ENCODE data around the gene AGPAT3.
"Not testable (repeated sequence)": the region's sequence is repeated elsewhere in the genome, so short reads cannot be mapped to it uniquely, and the experiment has no call there.

AGPAT3 gene

DNA sequence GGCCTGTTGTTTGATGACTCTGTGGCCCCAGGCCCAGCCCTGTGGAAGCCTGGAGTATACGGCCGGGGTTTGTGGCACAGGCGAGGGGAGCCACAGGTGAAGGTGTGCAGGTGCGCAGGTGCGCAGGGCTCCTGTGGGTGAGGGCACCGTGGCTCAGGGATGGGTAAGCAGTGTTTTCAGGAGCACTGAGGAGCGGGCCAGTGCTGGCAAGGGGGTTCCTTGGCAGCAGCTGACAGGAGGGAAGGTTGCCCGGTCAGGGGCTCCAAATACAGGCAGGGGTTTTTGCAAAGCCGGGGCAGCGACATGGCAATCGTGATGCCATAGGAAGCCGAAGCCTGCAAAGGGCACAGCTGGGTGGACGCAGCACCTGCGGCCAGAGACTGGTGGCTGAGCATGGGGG lies 20.7 kb downstream of the AGPAT3 start:
- DNase-seq, result no peak

DNA sequence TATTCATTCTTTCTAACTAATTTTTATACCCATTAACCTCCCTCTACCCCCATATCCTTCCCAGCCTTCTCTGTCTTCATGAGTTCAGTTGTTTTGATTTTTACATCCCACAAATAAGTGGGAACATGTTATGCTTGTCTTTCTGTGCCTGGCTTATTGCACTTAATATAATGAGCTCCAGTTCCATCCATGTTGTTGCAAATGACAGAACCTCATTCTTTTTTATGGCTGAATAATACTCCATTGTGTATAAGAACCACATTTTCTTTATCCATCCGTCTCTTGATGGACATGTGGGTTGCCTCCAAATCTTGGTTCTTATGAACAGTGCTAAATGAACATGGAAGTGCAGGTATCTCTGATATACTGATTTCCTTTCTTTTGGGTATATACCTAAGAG lies 21.5 kb downstream of the AGPAT3 start:
- DNase-seq, result no peak

DNA sequence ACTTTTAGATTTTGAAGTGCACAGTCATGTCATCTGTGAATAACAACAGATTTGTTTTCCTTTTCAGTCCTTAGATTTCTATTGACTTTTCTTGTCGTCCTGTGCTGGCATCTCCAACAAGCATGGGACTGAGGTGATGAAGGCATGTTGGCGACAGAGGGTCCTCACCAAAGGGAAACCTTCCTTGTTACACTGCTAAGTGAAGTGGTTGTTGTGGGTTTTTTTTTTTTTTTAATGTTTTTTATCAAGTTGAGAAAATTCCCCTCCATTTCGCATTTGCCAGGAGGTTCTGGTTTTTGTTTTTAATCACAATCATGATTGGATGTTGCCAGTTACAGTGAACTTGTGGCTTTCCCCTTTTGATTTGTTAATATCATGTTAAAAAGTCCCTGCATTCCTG lies 24.0 kb downstream of the AGPAT3 start:
- no peak for DNase-seq

DNA sequence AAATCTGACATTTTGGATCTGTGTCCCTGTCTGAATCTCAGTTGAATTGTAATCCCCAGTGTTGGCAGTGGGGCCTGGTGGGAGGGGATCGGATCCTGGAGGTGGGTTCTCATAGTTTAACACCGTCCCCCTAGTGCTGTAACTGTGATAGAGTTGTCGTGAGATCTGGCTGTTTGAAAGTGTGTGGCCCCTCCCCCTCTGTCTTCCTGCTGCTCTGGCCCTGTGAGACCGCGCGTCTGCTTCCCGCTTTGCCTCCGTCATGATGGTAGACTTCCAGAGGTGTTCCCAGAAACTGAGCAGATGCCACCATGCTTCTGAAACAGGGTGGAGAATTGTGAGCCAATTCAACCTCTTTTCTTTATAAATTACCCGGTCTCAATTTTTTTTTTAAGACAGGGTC lies 25.0 kb downstream of the AGPAT3 start:
- DNase-seq, result no peak

DNA sequence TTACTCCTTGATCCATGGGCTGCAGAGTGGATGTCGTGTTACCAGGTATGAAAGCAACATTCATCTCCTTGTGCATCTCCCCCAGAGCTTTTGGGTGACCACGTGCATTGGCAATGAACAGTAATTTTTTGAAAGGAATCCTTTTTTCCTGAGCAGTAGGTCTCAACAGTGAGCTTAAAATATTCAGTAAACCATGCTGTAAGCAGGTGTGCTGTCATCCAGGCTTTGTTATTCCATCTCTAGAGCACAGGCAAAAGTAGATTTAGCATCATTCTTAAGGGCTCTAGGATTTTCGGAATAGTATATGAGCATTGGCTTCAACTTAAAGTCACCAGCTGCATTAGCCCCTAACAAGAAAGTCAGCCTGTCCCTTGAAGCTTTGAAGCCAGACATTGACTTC lies 27.3 kb downstream of the AGPAT3 start:
- no peak for DNase-seq

DNA sequence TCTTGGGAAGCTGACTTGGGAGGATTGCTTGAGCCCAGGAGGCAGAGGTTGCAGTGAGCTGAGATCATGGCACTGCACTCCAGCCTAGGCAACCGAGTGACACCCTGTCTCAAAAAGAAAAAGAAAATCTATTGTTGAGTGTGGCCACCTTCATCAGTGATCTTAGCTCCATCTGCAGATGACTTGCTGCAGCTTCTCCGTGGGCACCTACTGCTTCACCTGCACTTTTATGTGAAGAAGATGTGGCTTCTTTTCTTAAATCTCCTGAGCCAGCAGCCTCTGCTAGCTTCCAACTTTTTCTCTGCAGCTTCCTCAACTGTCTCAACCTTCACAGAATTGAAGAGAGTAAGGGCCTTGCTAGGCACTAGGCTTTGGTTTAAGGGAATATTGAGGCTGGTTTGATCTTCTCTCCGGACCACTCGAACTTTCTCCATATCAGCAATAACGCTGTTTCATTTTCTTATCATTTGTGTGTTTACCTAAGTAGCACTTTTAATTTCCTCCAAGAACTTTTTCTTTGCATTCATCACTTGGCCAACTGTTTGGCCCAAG lies 28.0 kb downstream of the AGPAT3 start:
- DNase-seq, result no peak

DNA sequence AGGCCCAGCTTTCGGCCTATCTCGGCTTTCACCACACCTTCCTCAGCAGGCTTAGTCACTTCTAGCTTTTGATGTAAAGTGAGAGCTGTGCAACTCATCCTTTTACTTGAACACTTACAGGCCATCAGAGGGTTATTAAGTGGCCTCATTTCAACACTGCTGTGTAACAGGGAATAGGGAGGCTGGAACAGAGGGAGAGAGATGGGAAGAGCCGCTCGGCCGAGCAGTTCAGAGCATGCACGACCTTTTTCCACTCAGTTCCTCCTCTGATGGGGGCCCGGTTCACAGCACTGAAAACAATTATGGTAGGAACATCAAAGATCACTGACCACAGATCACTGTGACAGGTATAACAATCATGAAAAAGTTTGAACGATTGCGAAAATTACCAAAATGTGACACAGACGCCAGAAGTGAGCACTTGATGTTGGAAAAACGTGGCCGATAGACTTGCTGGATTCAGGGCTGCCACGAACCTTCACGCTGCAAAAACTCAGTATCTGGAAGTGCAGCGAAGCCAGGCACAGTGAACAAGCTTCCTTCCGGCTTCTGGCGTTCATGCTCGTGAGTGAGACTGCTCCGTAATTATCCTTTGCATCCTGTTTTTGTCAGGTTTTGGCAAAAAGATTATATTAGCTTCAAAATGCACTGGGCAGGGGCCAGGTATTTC lies 28.6 kb downstream of the AGPAT3 start:
- no peak for DNase-seq

DNA sequence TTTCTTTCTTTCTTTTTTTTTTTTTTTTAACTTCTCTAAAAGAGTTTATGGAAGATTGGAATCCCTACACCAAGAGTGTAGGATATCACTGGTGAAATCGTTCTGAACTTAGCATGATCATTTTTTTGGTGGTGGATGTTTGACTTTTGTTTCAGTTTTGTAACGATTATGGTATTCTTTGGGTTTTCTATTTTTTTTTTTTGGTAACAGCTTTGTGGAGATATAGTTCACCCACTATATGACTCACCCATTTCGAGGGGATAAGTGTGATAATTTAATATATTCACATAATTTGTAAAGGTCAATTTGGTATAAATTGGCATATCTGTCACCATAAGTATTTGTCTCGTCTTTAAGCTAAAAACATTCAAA lies 29.2 kb downstream of the AGPAT3 start:
- DNase-seq, result no peak

DNA sequence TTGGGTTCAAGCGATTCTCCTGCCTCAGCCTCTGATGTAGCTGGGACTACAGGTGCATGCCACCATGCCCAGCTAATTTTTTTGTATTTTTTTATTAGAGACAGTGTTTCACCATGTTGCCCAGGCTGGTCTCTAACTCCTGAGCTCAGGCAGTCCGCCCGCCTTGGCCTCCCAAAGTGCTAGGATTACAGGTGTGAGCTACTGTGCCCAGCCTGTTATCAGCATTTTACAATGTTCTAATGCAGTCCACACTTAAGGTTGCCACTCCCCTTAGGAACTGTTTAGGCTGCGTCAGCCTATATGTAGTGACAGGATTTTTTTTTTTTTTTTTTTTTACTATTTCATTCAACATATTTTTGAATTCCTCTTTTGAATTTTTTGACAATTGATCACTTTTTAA lies 30.2 kb downstream of the AGPAT3 start:
- no peak for DNase-seq

DNA sequence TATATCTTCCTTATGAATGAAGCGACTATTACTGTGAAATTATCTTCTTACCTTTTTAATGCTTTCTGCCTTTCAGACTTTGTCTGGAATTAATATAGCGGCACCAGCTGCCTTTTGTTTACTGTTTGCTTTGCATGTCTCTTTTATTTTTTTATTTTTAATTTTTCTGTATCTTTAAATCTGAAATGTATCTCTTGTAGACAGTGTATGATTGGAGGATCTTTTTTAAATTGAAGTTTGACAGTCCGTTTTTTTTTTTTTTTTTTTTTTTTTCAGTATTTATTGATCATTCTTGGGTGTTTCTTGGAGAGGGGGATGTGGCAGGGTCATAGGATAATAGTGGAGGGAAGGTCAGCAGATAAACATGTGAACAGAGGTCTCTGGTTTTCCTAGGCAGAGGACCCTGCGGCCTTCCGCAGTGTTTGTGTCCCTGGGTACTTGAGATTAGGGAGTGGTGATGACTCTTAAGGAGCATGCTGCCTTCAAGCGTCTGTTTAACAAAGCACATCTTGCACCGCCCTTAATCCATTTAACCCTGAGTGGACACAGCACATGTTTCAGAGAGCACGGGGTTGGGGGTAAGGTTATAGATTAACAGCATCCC lies 31.8 kb downstream of the AGPAT3 start:
- DNase-seq, result not testable (repeated sequence)

DNA sequence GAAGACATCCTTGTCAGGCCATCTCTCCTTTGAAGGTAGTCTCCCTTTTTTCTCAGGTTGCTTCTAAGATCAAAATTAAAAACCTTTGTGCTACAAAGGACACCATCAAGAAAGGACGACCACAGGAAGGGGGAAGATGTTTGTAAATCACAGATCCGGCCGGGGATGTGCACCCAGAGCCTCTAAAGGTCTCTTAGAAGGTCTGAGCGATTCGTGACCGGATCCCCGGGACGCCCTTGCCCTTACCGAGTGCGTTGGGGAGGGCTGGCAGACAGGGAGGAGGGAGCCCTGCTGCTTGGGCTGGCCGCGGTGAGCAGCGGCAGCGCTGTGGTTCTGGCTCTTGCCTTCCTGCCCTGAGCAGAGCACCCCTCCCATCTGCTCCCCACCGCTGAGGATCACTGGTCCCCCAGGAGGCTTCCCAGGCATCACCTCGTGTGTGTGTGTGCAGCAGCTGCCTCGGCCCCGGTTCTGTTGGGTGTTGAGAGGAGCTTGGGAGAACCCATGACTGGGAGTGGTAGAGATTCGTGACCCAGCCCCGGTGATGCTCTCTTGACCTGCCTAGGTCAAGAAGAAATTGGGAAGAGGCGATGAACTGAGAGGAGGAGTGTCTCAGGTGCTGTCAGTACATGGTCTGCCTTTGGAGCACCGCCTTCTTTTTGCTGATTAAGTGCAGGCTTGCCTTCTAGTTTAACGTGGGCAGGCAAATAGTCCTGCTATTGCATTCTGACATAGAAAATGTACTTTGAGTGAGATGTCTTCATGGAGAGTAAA lies 34.5 kb downstream of the AGPAT3 start:
- DNase-seq, result no peak

DNA sequence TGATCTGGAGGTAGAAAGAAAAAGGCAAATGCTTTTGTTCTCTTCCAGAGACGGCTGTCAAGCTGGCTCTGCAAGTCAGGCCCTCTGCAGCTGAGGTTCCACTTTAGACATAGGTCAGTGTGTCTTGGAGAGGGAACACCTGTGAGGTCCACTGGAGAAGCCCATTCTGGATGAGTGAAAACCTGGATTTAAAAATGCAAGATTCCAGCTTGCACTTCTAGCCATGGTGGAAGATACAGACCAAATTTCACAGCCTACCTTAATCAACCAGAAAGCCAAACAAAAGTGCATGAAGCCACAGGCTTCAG lies 35.0 kb downstream of the AGPAT3 start:
- DNase-seq, result no peak

DNA sequence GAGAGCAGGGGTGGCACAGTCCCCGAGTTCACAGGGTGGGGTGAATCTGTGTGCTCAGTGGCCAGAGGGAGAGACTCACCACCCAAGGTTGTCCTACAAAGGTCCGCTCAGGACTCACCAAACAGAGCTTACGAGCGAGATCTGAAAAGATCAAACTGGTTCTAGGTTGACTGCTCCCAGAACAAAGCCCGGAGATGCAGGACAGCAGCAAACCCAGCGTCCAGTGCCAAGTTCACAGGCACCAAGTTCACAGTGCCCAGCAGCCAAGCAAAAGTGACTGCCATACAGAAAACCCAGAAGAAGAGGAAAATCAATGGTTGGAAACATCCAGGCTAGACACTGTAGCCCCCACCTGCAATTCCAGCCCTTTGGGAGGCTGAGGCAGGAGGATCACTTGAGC lies 35.7 kb downstream of the AGPAT3 start:
- no peak for DNase-seq

DNA sequence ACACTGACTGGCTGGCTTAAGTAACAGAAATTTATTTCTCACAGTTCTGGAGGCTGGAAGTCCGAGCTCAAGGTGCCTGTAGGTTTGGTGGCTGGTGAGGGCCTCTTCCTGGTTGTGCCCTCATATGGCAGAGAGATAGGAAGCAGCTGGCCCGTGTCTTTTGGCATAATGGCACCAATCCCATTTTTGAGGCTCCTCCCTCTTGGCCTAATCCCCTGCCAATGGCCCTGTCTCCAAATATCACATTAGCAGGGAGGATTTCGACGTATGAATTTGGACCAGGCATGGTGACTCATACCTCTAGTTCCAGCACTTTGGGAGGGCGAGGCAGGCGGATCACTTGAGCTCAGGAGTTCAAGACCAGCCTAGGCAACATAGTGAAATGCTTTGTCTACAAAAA lies 37.4 kb downstream of the AGPAT3 start:
- DNase-seq, result no peak

DNA sequence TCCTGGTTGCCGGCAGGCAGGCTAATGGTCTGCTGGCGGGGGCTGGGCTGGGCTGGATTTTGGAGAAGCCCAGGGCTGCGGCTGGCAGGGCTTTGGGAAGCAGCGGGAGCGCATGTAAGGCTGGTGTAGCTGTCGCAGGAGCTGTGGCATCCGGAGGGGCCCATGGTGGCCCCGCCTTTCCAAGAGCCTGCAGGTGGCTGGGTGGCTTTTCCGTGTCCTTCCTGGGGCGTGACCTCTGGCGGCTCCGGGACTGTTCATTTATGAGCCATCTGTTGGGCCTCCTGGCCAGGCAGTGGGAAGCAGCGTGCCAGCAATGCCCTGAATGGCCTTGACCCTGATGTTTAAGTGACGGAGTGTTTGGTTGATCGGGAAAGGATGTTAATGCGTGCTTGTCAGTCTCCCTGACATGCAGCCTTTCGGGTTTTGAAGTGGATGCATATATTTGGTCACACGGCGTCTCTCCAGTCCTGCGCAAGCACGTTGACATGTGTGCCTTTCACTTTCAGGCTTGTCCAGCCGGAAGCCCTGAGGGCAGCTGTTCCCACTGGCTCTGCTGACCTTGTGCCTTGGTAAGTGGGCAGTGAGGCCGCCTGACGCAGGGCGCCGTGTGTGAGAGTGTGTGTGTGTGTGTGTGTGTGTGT lies 38.5 kb downstream of the AGPAT3 start:
- no peak for DNase-seq

DNA sequence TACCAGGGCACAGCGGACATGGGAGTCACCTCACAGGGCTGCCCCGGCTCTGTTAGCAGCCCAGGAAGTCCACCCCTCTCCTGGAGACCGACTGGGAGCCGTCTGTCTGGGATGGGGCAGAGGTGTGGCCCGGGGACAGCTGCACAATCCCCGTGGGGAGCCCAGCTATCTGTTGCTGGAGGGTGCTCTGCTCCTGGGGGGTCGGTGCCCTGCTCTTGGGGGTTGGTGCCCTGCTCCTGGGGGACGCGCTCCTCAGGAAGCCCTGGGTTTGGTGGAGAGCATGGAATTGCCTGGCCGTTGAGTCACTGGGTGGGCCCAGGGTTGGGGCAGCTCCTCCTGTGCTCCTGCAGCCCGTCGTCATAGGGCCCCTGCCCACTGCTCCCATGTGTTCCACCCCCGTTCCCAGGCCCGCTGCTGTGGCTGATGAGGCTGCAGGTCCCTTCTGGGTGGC lies 39.3 kb downstream of the AGPAT3 start:
- DNase-seq, result no peak

DNA sequence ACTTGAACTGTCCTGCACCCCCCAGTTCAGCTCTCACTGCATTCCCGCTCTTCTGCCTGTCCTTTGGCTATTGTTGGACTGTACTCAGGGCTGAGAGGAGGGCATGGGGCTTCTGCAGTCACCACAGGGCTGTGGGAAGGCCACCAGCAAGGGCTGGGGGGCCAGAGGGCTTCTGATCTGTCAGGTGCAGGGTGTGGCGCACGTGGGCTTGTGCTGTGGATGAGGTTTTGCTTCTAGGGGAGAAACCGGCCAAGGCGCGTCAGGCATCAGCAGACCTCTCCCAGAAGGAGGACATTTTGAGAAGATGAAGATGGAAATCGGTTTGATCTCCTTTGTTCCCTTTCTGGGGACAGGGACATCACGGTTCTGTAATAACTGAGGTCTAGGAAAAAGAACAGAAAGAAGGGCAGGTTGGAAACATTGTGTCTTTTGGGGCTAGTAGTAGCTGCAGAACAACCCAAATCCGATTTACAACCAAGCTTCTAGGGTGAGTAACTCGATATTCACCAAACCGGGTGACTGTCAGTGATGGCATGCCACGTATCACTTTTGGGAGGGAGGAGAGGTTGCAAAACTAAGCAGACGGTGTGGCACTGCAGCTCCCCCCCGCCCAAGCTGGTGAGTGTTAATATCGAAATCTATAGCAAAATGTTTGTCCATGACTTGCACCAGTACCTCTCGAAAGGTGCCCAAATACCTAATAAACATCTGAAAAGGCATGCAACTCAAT lies 40.9 kb downstream of the AGPAT3 start:
- no peak for DNase-seq

DNA sequence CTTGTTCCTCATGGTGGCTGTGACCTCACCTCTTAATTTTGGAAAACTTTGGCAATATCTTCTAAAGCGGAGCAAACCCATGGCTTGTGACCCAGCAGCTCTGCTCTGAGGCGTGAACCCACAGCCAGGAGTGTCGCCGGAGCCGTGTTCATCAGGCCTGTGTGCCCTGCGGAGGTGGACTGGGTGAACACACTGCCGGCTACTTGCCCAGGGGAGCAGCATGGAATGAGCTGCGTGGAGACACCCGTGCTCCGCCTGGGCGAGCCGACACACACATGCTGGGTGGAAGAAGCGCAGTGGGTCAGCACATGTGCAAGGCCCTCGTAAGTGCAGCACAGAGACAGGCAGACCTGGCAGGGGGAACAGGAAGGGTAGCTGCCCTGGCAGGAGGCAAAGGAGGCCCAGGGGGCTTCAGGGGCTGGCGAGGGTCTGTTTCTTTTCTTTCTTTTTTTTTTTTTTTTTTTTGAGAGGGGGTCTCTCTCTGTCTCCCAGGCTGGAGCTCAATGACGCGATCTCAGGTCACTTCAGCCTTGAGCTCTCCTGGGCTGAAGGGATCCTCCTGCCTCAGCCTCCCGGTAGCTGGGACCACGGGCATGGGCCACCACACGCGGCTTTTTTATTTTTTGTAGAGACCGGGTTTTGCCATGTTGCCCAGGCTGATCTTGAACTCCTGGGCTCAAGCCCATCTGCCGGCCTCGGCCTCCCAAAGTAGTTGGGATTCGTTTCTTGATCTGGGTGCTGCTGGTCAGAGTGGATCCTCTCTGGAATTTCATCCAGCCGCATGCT lies 41.8 kb downstream of the AGPAT3 start:
- DNase-seq, result no peak

DNA sequence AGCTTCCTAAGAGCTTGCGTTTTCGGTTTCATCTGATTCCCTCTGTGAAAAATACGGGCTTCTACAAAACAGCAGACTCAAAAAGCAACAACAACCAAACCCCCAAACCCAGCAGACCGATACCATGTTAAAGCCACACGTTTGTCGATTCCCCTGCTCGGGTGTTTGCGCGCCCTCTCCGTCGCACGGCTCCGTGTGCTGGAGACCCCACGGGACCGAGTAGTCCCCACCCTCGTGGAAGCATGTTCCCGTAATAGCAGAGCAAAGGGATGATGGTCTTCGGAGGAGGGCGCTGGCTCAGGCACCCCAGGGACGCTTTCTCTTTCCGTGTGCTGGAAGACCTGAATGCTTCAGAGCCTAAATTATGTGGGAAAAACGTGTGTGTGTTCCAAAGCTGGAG lies 42.7 kb downstream of the AGPAT3 start:
- no peak for DNase-seq

DNA sequence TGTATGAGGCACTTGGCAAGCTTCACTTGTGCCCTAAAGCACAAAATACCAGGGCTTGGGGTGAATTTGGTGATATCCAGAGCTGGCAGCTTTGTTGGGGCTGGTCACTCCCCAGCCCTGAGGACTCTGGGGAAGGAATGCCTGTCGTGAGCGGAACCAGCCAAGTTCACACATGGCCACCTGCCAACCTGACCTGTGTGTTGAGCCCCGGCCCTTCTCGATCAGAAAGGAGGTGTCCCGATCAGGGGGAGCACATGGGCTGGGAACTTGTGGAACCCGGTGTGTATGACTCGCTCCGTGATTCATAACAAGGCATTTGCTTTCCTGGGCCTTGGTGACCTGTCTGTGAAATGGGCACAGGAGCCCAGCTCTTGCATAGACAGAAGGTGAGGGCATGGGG lies 43.1 kb downstream of the AGPAT3 start:
- no peak for DNase-seq

DNA sequence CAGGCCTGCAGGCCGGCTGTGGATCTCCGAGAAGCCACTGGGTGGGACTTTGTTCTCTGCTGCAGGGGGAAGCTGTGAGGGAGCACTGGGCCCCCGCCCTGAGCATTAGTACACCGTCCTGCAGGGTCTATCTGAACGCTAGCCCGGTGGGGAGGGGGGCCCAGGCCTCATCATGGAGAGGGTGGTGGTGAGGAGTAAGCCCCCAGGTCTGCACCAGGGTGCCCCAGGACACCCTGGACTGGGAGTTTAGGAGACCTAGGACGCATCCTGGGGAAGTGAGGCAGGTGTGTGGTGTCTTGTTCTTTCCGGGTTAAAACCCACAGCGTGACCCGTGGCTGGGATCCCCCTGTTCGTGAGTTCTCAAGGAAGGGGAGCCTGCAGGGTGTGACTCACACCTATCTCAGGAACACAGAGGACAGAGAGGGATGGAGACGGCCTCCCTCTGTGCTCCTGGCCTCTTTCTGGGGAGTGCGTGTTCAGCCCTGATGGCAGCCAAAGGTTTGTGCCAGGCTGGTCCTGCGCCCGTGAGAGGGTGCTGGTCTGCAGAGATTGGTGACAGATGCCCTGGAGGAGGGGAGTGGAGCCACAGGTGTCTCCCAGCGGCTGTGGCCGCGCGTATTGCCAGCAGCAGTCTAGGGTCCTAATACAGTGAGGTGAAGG lies 44.8 kb downstream of the AGPAT3 start:
- no peak for DNase-seq

DNA sequence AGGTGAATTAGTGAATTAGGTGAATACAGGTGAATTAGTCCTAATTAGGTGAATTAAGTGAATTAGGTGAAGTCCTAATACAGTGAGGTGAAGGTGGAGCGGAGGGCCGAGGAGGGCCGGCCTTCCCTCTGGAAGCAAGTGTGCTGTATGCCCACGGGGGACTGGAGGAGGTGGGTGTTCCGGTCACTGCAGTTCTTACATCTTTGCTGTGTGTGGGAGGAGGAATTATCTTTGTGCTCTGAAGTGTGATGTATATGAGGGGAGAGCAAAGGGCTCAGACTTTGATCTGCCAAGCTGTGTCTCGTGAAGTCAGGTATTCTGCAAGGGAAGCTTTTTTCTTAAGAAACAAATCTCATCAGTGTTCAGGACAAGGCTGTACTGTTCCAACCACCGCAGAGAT lies 45.4 kb downstream of the AGPAT3 start:
- no peak for DNase-seq

Data from NCI-H2107 (cell line).